ENCODE data around the gene TP53TG5.

DNA sequence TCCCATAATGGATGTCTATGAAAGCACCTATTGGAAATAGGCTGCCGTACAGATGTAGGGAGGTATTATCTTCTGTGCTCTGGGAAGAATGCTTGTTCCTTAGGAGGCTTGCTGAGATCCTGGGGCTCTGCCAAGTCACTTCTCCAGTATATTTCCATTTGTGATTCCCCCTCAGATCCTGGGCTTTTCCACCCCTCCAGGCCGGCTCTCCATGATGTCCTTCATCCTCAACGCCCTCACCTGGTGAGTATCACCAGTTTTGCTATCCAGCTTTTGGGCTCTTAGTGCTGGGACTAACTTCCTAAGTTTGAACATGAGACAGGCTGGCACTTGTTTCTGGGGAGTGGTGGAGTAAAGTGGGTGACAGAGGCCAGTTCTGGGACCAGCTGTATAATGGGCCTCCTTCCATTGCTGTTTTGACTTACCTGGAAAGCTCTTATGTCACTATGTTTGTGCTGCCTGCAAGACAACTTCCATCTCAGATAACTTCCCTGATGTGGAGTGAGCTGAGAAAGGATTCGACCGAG, 12.6 kb downstream of the TP53TG5 start:
- TF ChIP-seq GATA3 (IDR thresholded peaks at IDR 0.05; ENCODE audit: low read depth, low read length) (no peak), GATA2 (IDR thresholded peaks at IDR 0.05; ENCODE audit: low read depth, low read length) (no peak)

Measured in SH-SY5Y (cell line).